ENCODE measurements around the gene MECP2. TPM values are rescaled to one million over a fixed set of nuclear protein-coding genes. Genes with fewer than 3 reads are reported as not detected.
"Not testable (repeated sequence)": the region's sequence is repeated elsewhere in the genome, so short reads cannot be mapped to it uniquely, and the experiment has no call there.

The MECP2 gene
- total RNA-seq, 2 donors from 2014 or later = 35.4 to 42.4 TPM

DNA sequence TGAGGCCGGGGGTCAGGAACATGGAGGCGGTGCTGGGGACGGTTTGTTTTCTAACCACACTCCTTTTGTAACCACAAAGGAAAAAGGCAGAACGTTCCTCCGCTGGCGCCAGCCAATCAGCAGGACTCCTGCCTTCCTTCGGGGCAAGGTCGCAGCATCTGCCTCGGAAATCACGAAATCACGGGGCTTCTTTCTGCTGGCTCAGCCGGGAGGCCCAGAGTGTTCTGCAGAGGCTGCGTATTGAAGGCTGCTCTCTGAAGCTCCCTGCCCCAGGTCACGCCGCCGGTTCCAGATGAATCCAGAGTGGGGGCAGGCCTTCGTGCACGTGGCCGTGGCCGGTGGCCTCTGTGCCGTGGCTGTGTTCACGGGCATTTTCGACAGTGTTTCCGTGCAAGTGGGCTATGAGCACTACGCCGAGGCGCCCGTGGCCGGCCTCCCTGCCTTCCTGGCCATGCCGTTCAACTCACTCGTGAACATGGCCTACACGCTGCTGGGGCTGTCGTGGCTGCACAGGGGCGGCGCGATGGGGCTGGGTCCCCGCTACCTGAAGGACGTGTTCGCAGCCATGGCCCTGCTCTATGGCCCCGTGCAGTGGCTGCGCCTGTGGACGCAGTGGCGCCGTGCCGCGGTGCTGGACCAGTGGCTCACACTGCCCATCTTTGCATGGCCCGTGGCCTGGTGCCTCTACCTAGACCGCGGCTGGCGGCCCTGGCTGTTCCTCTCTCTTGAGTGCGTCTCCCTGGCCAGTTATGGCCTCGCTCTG is 115.6 kb downstream of the MECP2 start:
- intact Hi-C loops (cut with DNase I) = no loop called here
- DNase-seq = peak; percentile 38
- ATAC-seq = peak; percentile 20 to 41

DNA sequence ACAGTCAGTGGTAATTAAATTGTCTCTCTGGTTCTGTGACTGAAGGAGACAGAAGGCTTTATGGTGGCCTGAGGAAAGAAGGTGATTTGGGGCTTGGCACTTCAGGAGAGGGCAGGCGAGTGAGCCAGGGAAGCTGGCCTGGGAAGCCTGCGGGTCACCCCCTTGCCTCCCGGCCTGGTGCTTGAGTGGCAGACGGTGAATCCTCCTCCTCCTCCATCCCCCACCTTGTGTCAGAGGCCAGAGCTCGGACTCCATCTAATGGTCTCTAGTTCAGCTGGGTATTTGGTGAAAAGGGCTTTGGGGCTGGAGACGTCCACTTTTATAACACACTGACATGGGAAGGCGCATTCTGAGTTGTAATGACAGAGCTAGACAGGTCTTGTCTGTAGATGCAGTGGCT is 116.3 kb downstream of the MECP2 start:
- no peak for ATAC-seq

DNA sequence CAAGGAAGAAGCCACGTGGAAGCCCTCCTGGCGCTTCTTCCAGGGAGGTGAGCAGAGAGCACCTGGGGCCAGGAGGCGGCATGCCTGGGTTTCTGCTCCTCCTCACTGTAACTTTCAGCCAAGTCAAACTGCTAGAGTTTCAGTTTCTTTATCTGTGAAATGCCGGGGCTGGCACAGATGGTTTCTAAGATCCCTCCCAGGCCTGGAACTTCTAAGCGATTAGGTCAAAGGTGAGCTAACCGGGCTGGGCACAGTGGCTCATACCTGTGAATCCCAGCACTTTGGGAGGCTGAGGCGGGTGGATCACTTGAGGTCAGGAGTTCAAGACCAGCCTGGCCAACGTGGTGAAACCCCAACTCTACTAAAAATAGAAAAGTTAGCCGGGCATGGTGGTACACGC is 117.1 kb downstream of the MECP2 start:
- ATAC-seq = peak in 1 of 2 donors; percentile 44
- intact Hi-C loops (cut with DNase I); DNase-seq: not testable (repeated sequence)

More for the DNA sequence above, 116.3 kb downstream of the MECP2 start:
- DNase-seq = no peak
- intact Hi-C loops (cut with DNase I) = no loop called here

DNA sequence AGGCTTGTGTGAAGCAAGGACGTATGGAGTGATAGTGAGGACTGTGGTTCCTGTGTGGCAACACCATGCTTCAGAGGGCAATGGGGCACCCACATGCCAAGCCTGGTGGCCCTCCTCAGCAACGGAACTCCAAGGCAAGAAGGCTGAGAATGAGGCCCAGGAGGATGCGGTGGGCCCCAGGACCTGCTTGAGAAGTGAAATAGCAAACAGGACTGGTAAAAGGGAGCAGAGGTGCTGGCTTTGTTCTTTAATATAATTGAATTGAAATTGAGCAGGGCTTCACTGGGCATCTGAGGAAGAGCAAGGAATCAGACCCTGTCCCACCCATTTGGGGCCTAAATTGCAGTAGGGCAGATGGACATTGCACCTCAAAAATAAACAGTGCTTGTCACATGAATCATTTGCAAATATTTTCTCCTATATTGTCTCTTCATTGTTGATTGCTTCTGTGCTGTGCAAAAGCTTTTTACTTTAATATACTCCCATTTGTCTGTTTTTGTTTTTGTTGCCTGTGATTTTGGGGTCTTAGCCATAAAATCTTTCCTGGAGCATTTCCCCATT is 122.7 kb downstream of the MECP2 start:
- intact Hi-C loops (cut with DNase I) = no loop called here
- no peak for ATAC-seq
- DNase-seq = no peak

DNA sequence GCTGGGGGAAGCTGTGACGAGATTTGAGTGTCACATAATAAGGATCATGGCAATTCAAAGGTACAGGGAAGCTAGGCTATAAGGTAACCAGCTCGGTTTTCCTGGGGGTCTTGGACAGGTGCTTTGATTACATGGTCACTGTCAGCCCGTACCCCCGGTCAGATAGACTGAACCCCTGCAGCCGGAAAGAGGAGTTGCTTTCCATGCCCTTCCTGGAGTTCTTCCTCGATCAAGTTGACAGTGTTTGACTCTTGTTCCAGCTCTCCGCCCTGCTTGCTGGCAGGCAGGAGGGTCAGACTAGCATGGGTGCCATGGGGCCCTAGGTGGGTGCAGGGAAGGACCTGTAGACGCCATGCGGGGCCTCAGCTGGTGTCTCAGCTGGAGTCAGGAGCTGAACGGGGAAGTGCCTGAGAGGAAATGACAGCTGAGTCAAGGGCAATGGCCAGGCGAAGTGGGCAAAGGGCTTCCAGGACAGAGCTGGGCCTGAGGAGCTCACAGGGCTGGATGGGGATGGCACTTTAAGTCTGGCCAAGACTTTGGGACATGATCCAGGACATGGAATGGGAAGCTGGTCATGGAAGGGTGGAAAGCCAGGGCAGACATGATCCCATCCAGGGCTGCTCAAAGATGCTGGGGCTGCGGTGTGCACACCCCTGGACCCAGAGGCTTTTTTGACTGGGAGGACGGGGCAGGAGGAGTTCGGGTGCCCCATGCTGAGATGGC is 123.4 kb downstream of the MECP2 start:
- ATAC-seq = no peak
- no peak for DNase-seq
- intact Hi-C loops (cut with DNase I) = no loop called here

DNA sequence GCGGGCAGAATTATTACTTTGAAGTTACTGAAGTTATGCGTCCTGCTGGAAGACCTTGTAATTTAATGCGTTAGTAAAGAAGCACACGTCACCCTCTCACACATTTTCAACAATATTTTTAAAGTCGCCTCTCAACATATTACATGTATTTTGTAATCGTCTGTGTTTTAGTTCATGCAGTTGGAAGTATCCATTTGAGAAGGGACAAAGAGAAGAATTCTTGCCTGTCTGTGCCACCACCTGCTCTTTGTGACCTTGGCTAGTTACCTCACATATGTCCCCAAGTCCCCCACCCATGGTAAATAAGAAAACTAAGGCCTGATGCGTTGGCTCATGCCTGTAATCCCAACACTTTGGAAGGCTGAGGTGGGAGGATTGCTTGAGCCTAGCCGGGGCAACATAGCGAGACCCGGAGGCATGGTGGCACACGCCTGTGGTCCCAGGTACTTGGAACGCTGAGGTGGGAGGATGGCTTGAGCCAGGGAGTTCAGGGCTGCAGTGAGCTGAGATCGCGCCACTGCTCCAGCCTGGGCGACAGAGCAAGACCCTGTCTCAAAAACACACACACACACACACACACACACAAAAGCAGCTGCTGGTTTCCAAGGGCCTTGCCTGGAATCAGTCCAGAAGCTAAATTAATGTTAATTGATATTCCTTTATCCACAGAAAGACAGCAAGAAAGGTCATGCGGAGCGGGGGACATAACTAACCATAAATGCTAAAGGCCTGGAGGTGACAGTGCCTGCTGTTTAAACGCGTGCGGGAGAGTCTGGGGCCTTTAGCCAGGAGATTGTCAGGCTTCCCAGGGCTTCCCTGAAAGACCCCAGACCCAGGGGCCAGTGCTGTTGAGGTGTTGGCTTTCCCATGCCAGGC is 124.2 kb downstream of the MECP2 start:
- intact Hi-C loops (cut with DNase I) = no loop called here
- ATAC-seq (no peak), DNase-seq (no peak)

DNA sequence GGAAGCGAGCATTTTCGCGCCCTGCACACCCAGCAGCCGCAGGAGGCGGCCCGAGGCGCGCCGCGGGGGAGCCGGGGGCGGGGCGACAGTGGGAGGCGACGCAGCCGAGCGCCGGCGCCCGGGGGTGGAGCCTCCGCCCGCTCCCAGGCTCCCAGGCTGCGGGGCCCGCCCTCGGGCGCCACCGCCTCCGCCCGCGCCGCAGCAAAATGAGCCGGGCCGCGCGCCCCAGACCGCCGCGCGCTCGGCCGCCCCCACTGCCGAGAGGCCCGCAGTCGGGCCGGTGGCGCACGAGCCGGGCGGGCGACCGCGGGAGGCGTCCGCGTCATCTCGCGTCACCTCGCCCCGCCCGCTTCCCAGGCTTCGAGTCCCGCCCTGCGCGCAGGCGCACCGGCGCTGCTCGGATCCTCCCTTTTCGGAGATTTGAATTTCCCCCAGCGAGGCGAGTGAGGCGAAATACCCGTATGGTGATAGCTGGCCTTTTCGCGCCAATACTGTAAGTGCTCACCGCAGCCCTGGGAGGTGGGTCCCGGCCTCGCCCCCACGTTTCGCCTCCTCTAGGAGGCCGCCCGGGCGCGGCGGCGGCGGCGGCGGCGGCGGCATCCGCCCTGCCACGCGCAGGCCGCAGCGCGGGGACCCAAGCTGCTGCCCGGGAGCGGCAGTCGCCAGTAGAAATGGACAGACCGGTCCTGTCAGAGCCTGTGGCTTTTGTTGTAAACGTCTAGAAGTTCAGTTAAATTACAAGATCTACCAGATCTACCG is 125.0 kb downstream of the MECP2 start, which contains the start of gene TMEM187:
TMEM187 (plus strand) TSS at position 387 of the 759 bp plus-strand sequence. CDS start 9,309 bp downstream, outside the sequence.
- intact Hi-C loops (cut with DNase I) = no loop called here
- ATAC-seq (peak; percentile 59 to 69), DNase-seq (peak; percentile 90)

Small RNAs within 50 kb of the gene (microRNA-seq; reads per million reads assigned to microRNA genes)
- gene MIR3202-1 (0 reads per million in 2 donors), gene MIR3202-2 (0 reads per million in 2 donors), gene MIR718 (0 reads per million in 2 donors)

Other genes starting within 250 kb of the MECP2 start
- 1 to 10 TPM; 4.3 to 9.2 TPM for gene L1CAM, start 211.5 kb downstream of the MECP2 start, total RNA-seq
- 1 to 10 TPM; 3.7 to 3.8 TPM for gene AVPR2, start 193.0 kb downstream of the MECP2 start, total RNA-seq
- gene ARHGAP4, start 171.5 kb downstream of the MECP2 start, total RNA-seq = 10 to 100 TPM; 19.3 to 20.4 TPM
- 10 to 100 TPM; 67.4 to 81.4 TPM for gene NAA10, start 162.7 kb downstream of the MECP2 start, total RNA-seq
- gene RENBP, start 153.1 kb downstream of the MECP2 start, total RNA-seq = 10 to 100 TPM; 14.7 to 14.8 TPM
- gene HCFC1, start 125.9 kb downstream of the MECP2 start, total RNA-seq = 10 to 100 TPM; 30.4 to 35.7 TPM
- gene TMEM187, start 125.0 kb downstream of the MECP2 start, total RNA-seq = 1 to 10 TPM; 7.7 to 9.2 TPM
- gene IRAK1, start 77.8 kb downstream of the MECP2 start, total RNA-seq = 10 to 100 TPM; 47.2 to 58.6 TPM
- gene OPN1LW, start 46.5 kb upstream of the MECP2 start, total RNA-seq = not detected
- not detected for gene OPN1MW, start 84.9 kb upstream of the MECP2 start, total RNA-seq
- not detected for gene OPN1MW2, start 122.0 kb upstream of the MECP2 start, total RNA-seq
- not detected for gene OPN1MW3, start 159.9 kb upstream of the MECP2 start, total RNA-seq
- not detected for gene TEX28, start 197.4 kb upstream of the MECP2 start, total RNA-seq
- 1 to 10 TPM; 4.1 to 7.0 TPM for gene TKTL1, start 198.1 kb upstream of the MECP2 start, total RNA-seq